NCI-H1436 (cell line): ENCODE results near the gene METTL2B.
"Not testable (repeated sequence)": the region's sequence is repeated elsewhere in the genome, so short reads cannot be mapped to it uniquely, and the experiment has no call there.

Source experiments
- DNase-seq: peaks from one replicate; lab custom pipeline; 2025; lab: John Stamatoyannopoulos, UW

METTL2B gene

GRCh38 chr7:128455543-128456254 lies 20.8 kb upstream of the METTL2B start, which contains the start of gene HILPDA:
TSS of gene HILPDA (plus strand) at chr7:128455878. CDS start at chr7:128457269, 1,391 bp downstream.
- peak; percentile 89 for DNase-seq

GRCh38 chr7:128456255-128456725 lies 20.3 kb upstream of the METTL2B start:
- no peak for DNase-seq

- not testable (repeated sequence) for DNase-seq
Measured at GRCh38 chr7:128457385-128457784, 19.2 kb upstream of the METTL2B start.

- DNase-seq = no peak
Measured at GRCh38 chr7:128458956-128459355, 17.6 kb upstream of the METTL2B start.

GRCh38 chr7:128459394-128459878 lies 17.1 kb upstream of the METTL2B start:
- peak; percentile 53 for DNase-seq

GRCh38 chr7:128462460-128462859 lies 14.1 kb upstream of the METTL2B start:
- DNase-seq = no peak

GRCh38 chr7:128463345-128463744 lies 13.2 kb upstream of the METTL2B start:
- DNase-seq = not testable (repeated sequence)

GRCh38 chr7:128463933-128464332 lies 12.6 kb upstream of the METTL2B start:
- not testable (repeated sequence) for DNase-seq

GRCh38 chr7:128466871-128467270 lies 9.7 kb upstream of the METTL2B start:
- DNase-seq = not testable (repeated sequence)

GRCh38 chr7:128477336-128477690 lies 765 bp downstream of the METTL2B start:
- DNase-seq = not testable (repeated sequence)

GRCh38 chr7:128479082-128479481 lies 2.5 kb downstream of the METTL2B start:
- not testable (repeated sequence) for DNase-seq

- not testable (repeated sequence) for DNase-seq
Measured at GRCh38 chr7:128488134-128488533, 11.6 kb downstream of the METTL2B start.

- no peak for DNase-seq
Measured at GRCh38 chr7:128497405-128497804, 20.9 kb downstream of the METTL2B start.

- DNase-seq = not testable (repeated sequence)
Measured at GRCh38 chr7:128505416-128505815, 28.9 kb downstream of the METTL2B start.

GRCh38 chr7:128506819-128507218 lies 30.3 kb downstream of the METTL2B start:
- DNase-seq = not testable (repeated sequence)

- DNase-seq = not testable (repeated sequence)
Measured at GRCh38 chr7:128507321-128507993, 30.9 kb downstream of the METTL2B start.

- not testable (repeated sequence) for DNase-seq
Measured at GRCh38 chr7:128511692-128512091, 35.1 kb downstream of the METTL2B start.

- DNase-seq = not testable (repeated sequence)
Measured at GRCh38 chr7:128515232-128515631, 38.7 kb downstream of the METTL2B start.

GRCh38 chr7:128517023-128517422 lies 40.5 kb downstream of the METTL2B start:
- DNase-seq = not testable (repeated sequence)

- peak; percentile 54 for DNase-seq
Measured at GRCh38 chr7:128523226-128523931, 46.8 kb downstream of the METTL2B start.

- not testable (repeated sequence) for DNase-seq
Measured at GRCh38 chr7:128523932-128524524, 47.5 kb downstream of the METTL2B start.

GRCh38 chr7:128525584-128525983 lies 49.0 kb downstream of the METTL2B start:
- not testable (repeated sequence) for DNase-seq
